ENCODE measurements around the gene KIAA0232. TPM values are rescaled to one million over a fixed set of nuclear protein-coding genes. Genes with fewer than 3 reads are reported as not detected.

Gene KIAA0232
- total RNA-seq, 6 experiments from 2014 or later: 12.0 to 23.8 (median 16.5) TPM

- H3K9me3 ChIP-seq: no peaks in the 10 kb centered on the region
- peak; percentile 39 to 44 (median 41) for TF ChIP-seq CTCF (IDR thresholded peaks at IDR 0.05)
- no peak for TF ChIP-seq POLR2A (IDR thresholded peaks at IDR 0.05)
- 18% methylated on average over 6 of the region's 15 CpGs for WGBS (ENCODE audit: insufficient coverage, low coverage, low lambda C conversion rate, missing lambda C conversion rate)
- peaks cover 0 to 26% (median 3%) of the 10 kb centered on the region in 4 donors for H3K36me3 ChIP-seq
- intact Hi-C loops (cut with DNase I): no loop called here
- ATAC-seq (peak; percentile 73 to 86 (median 78)), DNase-seq (peak; percentile 77 to 87 (median 79))
- peak overlapping the region; percentile 49 to 56 (median 54) for H3K27ac ChIP-seq
- H3K27me3 ChIP-seq: no peaks in the 10 kb centered on the region
- peaks cover 0 to 20% (median 5%) of the 10 kb centered on the region in 4 donors for H3K4me1 ChIP-seq
- no peak overlapping the region for H3K4me3 ChIP-seq
These were observed 103.5 kb downstream of the KIAA0232 start for GRCh38 chr4:6885953-6886557.

GRCh38 chr4:6886886-6887285 is 104.4 kb downstream of the KIAA0232 start:
- no peak for DNase-seq
- intact Hi-C loops (cut with DNase I): no loop called here
- Histone ChIP-seq H3K4me1 (peaks cover 0 to 28% (median 6%) of the 10 kb centered on the region in 4 donors), H3K27ac (peak overlapping the region in 2 of 3 donors; percentile 49 to 54), H3K27me3 (no peaks in the 10 kb centered on the region), H3K9me3 (no peaks in the 10 kb centered on the region), H3K4me3 (no peak overlapping the region), H3K36me3 (peaks cover 0 to 18% (median 0%) of the 10 kb centered on the region in 4 donors)
- WGBS (ENCODE audit: insufficient coverage, low coverage, low lambda C conversion rate, missing lambda C conversion rate): 52% methylated on average over 5 of the region's 10 CpGs
- TF ChIP-seq CTCF (IDR thresholded peaks at IDR 0.05): no peak
- no peak for TF ChIP-seq POLR2A (IDR thresholded peaks at IDR 0.05)
- no peak for ATAC-seq

GRCh38 chr4:6887591-6888371 is 105.3 kb downstream of the KIAA0232 start:
- TF ChIP-seq CTCF (IDR thresholded peaks at IDR 0.05) (no peak), POLR2A (IDR thresholded peaks at IDR 0.05) (no peak)
- Histone ChIP-seq H3K27ac (peak overlapping the region in 1 of 3 donors; percentile 25), H3K4me1 (peaks cover 2 to 37% (median 13%) of the 10 kb centered on the region in 4 donors), H3K4me3 (no peak overlapping the region), H3K9me3 (no peaks in the 10 kb centered on the region), H3K27me3 (no peaks in the 10 kb centered on the region), H3K36me3 (peaks cover 0 to 11% (median 0%) of the 10 kb centered on the region in 4 donors)
- ATAC-seq (no peak), DNase-seq (no peak)
- intact Hi-C loops (cut with DNase I): no loop called here
- WGBS (ENCODE audit: insufficient coverage, low coverage, low lambda C conversion rate, missing lambda C conversion rate): 63% methylated on average over 10 of the region's 21 CpGs

- intact Hi-C loops (cut with DNase I): no loop called here
- DNase-seq (no peak), ATAC-seq (no peak)
- H3K36me3 ChIP-seq: peaks cover 0 to 3% (median 0%) of the 10 kb centered on the region in 4 donors
- H3K4me1 ChIP-seq: peaks cover 2 to 44% (median 18%) of the 10 kb centered on the region in 4 donors
- no peak overlapping the region for H3K27ac ChIP-seq
- H3K27me3 ChIP-seq: no peaks in the 10 kb centered on the region
- no peak overlapping the region for H3K4me3 ChIP-seq
- no peak for TF ChIP-seq CTCF (IDR thresholded peaks at IDR 0.05)
- no peak for TF ChIP-seq POLR2A (IDR thresholded peaks at IDR 0.05)
- whole genome bisulfite sequencing (ENCODE audit: insufficient coverage, low coverage, low lambda C conversion rate, missing lambda C conversion rate): 90% methylated on average over 2 of the region's 15 CpGs
- H3K9me3 ChIP-seq: no peaks in the 10 kb centered on the region
These were observed 106.1 kb downstream of the KIAA0232 start for GRCh38 chr4:6888506-6889071.

Data from right lobe of liver (tissue), 6 donors.